GM20000 (cell line): ENCODE results near the gene CLSTN2.

Experiments
- DNase-seq: peaks from one replicate; pipeline ENCODE4 v3.0.0; 2012; ENCODE audit warnings: low spot score
- TF ChIP-seq, protein P1 (sequence below): IDR thresholded peaks from 2 replicates; pipeline ENCODE4 v1.5.1; 2012; ENCODE audit warnings: mild to moderate bottlenecking, control low read depth; ENCODE audit errors: extremely low read depth, missing control alignments

Gene CLSTN2

DNA sequence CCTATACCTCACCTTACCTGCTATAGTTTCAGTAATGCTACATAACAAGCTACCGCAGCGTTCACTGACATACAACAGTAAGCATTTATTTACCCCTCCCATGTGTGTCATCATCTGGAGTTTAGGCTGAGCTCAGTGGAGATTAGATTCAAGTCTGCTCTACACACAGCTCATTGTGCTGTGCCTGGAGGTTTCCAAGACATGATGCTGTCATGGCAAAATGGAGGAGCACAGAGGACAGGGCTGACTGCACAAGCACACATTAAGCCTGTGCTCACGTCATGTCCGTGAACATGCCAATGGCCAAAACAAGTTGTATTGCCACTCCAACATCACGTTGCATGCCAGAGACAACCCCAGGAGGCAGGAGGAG is 409.1 kb downstream of the CLSTN2 start:
- DNase-seq = no peak
- TF ChIP-seq, protein P1, sequence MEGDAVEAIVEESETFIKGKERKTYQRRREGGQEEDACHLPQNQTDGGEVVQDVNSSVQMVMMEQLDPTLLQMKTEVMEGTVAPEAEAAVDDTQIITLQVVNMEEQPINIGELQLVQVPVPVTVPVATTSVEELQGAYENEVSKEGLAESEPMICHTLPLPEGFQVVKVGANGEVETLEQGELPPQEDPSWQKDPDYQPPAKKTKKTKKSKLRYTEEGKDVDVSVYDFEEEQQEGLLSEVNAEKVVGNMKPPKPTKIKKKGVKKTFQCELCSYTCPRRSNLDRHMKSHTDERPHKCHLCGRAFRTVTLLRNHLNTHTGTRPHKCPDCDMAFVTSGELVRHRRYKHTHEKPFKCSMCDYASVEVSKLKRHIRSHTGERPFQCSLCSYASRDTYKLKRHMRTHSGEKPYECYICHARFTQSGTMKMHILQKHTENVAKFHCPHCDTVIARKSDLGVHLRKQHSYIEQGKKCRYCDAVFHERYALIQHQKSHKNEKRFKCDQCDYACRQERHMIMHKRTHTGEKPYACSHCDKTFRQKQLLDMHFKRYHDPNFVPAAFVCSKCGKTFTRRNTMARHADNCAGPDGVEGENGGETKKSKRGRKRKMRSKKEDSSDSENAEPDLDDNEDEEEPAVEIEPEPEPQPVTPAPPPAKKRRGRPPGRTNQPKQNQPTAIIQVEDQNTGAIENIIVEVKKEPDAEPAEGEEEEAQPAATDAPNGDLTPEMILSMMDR = no peak

DNA sequence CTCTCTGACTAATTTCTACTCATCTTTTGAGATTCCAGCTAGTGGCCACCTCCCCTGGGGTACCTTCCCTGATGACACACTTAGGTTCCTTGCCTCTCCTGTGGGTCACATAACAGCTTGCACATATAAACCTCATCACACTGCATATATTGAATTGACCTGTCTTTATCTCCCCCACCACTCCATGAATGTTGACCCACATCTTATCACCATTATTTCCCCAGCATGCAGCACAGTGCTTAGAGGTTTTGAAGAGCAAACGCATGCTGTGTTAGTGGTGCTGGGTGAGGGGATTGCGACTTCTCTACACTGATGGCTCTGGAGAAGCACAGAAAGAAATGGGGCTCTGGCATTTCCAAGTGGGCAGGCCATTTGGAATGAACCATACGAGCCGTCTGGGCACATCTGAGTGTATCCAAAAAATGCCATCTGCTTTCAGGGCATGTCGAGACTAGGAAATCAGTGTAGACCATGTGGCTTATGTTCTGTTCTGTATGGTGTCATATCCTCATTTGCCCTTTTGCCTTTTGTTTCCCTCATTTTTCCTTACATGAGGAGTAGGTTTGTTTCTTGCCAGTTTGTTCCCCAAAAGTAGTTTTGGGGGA is 409.7 kb downstream of the CLSTN2 start:
- no peak for DNase-seq
- TF ChIP-seq, protein P1 = no peak

DNA sequence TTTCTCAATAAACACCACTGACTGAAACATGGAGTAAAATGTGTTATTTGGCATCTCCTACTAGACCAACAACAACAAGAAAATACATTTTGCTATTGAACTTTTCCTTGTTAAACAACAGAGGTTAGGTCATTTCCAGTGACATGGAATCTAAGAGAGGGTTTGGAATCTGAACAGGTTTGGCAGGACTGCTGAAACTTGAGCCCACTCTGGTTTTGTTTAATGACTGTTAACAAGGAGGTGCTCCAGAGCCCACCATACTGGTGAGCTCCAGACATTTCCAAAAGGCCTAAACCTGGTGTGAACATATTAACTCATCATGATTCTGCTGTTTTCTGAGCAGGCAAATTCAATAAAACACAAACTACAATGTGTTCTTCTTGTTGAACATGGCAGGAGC is 412.2 kb downstream of the CLSTN2 start:
- TF ChIP-seq, protein P1 = no peak
- DNase-seq = no peak

DNA sequence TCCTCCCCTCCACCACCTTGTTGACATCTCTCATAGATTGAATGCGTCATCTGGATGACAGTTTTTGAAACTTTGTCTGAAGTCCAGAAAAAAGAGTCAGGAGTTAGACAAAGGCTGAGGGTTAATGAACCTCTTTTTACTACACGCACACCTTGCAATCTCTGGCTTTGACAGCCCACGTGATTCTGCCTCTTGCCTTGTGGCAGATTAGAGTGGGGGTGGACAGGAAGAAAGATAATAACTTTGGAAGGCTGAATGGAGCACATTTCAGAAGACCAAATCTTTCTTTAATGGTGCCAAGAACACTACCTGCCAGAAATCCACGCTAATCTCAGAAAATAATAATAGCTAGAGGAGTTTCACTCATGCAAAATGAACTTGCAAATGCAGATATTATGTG is 415.0 kb downstream of the CLSTN2 start:
- TF ChIP-seq, protein P1 = no peak
- no peak for DNase-seq

DNA sequence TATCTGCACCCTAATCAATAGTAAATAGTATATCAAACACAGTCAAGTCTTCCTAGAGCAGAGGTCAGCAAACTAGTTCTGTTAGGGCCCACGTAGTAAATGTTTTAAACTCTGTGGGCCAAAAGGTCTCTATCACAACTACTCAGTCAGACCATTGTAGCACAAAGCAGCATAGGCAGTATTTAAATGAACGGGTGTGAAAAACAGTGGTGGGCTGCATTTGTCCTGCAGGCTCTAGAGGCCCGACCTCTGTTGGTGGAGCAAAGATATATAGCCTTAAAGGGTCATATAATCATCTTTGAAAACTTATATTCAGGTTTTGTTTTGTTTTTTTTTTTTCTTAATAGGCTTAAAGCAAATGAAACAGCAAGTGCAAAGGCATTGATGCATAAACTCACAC is 416.5 kb downstream of the CLSTN2 start:
- TF ChIP-seq, protein P1 = no peak
- no peak for DNase-seq

DNA sequence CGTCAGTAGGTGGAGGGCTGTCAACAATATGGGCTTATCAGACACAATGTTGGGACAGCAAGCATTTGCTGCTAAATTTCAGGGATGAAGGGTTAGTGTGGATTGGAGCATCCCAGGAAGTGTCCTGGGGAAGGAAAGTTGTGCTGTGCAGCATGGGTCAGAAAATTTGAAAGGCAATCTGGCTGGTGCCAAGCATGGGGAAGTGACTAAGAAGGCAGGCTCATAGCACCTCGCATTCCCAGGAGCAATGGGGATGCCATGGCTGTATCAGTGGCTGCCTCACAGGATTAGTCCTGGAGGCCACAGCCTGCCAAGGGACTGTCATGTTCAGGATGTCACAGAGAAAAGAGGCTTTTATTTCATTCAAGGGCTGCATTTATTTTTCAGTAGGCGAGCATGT is 420.5 kb downstream of the CLSTN2 start:
- DNase-seq = no peak
- TF ChIP-seq, protein P1 = no peak

GRCh38 chr3:140358686-140359085 is 423.7 kb downstream of the CLSTN2 start:
- no peak for DNase-seq
- TF ChIP-seq, protein P1 = no peak
